ENCODE results near the gene RETREG3.
"Not testable (repeated sequence)": the region's sequence is repeated elsewhere in the genome, so short reads cannot be mapped to it uniquely, and the experiment has no call there.

The RETREG3 gene, protein sequence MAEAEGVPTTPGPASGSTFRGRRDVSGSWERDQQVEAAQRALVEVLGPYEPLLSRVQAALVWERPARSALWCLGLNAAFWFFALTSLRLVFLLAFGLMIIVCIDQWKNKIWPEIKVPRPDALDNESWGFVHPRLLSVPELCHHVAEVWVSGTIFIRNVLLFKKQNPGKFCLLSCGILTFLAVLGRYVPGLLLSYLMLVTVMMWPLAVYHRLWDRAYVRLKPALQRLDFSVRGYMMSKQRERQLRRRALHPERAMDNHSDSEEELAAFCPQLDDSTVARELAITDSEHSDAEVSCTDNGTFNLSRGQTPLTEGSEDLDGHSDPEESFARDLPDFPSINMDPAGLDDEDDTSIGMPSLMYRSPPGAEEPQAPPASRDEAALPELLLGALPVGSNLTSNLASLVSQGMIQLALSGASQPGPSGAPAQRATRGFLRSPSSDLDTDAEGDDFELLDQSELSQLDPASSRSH

DNA sequence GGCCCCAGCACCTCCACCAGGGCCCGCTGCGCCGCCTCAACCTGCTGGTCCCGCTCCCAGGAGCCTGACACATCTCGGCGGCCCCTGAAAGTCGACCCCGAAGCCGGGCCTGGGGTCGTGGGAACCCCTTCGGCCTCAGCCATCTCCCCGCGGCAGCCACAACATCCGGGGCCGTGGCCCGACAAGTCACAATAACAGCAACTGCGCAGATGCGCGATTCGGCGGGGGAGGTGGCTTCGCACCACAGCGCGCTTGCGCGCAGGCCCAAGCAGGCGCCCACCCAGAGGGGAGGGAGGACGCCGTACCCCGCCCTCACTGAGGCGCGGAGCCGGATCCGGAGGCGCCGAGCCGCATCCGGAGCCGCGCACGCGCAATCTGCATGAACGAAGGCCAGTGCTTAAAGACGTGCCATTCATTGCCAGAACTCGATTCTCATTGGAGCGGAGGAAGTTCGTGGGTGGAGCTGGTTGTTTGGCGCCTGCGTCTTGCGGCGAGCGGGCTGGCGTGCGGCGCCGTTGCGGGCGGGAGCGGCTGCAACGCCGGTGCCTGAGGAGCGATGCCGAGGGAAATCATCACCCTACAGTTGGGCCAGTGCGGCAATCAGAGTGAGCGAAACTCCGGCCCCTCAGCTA lies at the start of gene RETREG3, which contains the start of gene TUBG1:
RETREG3 (minus strand) TSS at position 193 of the 632 bp plus-strand sequence; CDS start at position 143, 50 bp downstream.
TUBG1 (plus strand) TSS at position 502 of the 632 bp plus-strand sequence; CDS start at position 557, 55 bp downstream.
- peak; percentile 97 for DNase-seq

GRCh38 chr17:42657824-42658588 lies 48.8 kb upstream of the RETREG3 start:
- no peak for DNase-seq

DNA sequence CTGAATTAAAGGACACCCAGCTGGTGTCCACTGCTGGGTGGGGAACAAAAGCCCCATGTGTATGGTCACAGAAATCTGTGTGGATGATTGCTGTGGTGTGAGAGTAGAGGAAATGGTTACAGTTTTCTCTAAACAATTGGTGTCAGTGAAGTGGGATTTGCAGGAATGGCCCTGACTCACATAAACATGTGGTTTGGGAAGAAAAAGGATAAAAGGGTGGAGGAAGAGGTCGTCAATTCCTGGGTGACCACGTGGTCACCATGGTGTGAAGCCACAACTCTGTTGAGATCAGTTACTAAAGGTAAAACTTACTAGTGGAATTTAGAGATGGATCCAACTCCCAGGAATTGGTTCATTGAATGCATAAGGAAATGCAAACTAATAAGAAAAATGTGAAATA lies 46.4 kb upstream of the RETREG3 start:
- no peak for DNase-seq

- no peak for DNase-seq
These were observed 44.3 kb upstream of the RETREG3 start for GRCh38 chr17:42653179-42654124.

DNA sequence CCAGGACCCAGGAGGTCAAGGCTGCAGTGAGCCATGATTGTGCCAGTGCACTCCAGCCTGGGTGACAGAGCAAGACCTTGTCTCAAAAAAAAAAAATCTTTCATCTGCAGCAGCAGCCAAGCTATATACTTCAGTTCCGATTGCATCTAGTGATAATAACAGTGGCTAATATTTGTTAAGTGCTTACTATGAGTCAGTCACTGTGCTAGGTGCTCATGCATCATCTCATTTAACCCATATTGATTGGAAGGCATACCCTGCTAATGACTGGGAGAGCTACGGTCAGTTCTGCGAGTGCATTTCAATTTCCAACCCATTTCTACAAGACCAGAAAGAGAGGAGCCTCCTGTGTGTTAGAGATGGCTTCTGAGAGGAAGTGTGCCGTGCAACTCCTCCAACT lies 42.2 kb upstream of the RETREG3 start:
- DNase-seq, result no peak

DNA sequence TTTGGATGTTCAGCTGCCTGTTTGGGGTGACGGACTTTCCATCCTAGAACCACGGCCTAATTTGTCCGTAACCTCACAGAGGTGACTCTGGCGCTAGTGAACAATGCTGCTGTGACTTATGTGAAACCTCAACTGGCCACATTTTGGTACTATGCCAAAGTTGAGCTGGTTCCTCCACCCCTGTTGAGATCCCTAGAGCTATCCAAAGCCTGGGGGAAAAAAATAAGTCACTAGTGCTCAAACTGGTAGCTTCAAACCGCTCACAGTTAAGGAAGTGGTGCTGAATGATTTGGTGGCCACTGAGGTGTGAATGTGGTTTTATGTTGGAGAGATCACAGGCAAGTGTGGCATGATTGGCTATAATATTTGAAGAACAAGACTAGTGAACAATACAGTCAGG lies 38.6 kb upstream of the RETREG3 start:
- no peak for DNase-seq

DNA sequence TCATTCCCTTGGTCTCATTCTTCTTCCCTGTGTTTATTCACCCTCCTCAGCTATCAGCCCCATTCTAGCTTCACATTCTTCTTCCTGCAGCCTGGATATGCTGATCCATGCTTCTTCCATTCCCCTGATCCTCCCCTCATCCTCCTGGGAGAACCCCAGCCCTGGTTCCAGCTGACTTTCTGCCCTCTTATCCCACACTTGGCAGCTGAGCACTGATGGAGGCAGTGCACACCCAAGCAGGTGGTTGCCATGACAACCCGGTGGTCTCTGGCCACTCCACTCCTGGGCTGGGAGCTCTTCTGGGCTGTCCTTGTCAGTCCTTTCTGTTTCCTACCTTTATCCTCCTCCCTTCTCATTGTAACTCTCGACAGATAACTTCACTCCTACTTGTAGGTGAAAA lies 33.2 kb upstream of the RETREG3 start:
- DNase-seq, result peak; percentile 47

DNA sequence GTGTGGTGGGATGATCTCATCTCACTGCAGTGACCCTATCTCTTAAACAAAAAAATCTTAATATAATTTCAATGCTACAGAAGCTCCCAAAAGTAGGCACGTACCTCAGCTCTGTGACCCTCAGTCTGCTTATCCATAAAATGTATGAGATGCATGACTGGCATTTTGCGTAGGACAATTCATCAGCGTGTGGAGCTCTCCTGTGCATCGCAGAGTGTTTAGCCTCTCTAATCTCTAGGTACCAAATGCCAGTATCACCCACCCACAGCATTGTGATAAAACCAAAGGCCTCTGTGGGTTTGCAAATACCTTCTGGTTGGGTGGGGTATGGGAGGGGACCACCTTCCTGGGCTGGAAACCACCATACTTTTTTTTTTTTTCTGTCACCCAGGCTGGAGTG lies 30.9 kb upstream of the RETREG3 start:
- no peak for DNase-seq

- DNase-seq, result no peak
These were observed 30.4 kb upstream of the RETREG3 start for GRCh38 chr17:42639525-42640113.

GRCh38 chr17:42632949-42633444 lies 23.8 kb upstream of the RETREG3 start:
- no peak for DNase-seq

DNA sequence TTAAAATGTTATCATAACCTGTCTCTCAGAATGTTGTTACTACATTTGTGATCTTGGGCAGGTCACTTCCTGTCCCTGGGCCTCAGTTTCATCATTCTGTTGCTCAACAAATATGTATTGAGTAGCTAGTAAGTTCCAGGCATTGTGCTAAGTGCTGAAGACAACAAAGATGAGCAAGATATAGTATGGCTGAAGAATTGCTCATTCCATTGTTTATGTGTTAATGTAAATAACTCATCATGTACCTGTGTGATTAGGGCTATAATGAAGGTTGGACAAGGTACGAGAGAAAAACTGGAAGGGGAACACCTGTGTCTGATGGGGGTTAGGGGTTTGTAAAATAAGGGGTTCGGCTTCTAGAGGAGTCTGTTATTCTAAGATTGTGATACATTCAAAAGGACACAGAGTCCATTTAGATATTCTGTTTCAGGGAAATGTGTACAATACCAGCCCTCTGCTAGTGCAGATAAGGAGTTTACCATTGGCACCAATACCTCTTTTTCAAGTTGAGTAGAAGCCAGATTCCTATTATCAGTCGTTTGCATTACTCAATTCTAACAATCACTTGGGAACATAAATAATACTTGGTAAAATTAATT lies 20.3 kb upstream of the RETREG3 start:
- no peak for DNase-seq

DNA sequence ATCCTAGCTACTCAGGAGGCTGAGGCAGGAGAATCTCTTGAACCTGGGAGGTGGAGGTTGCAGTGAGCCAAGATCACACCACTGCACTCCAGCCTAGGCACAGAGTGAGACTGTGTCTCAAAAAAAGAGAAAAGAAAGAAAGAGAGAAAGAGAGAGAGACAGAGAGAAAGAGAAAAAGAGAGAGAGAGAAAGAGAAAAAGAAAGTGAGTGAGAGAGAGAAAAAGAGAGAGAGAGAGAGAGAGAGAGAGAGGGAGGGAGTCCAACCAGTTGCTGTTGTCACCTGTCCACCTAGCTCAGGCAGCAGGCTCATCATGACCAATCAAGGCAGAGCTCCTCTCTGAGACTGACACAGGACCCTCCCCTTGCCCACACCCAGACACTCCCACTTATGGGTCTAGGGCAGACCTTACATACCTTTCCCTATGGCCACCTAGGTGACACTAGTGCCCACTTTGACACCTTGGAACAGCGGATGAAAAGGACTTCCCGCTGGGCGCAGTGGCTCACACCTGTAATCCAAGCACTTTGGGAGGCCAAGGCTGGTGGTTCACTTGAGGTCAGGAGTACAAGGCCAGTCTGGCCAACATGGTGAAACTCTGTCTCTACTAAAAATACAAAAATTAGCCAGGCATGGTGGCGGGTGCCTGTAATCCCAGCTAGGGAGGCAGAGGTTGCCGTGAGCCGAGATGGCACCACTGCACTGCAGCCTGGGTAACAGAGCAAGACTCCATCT lies 18.0 kb upstream of the RETREG3 start:
- DNase-seq, result not testable (repeated sequence)

- no peak for DNase-seq
These were observed 14.8 kb upstream of the RETREG3 start for GRCh38 chr17:42623732-42624596.

DNA sequence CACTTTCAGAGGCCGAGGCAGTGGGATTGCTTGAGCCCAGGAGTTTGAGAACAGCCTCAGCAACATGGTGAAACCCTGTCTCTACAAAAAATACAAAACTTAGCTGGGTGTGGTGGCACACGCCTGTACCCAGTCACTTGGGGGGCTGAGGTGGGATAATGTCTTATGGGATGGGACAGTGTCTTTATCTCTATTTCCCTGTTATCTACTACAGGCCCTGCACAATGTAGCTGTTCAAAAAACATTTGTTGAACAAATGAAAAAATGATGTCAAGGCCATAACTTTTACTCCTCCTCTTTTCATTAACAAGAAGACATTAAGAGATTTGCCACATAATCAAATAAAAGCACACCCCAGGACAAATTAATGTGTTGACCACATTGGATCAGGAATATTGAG lies 14.1 kb upstream of the RETREG3 start:
- DNase-seq, result no peak

DNA sequence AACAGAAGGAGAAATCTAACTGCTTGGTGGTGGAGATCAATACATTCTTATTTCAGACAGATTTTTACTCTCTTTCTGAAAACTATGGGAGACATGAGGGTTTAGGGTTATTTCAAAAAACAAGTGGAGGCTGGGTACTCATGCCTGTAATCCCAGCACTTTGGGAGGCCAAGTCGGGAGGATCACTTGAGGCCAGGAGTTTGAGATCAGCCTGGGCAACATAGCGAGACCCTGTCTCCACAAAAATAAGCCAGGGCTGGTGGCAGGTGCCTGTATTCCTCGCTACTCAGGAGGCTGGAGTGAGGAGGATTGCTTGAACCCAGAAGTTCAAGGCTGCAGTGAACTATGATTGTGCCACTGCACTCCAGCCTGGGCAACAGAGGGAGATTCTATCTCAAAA lies 12.8 kb upstream of the RETREG3 start:
- DNase-seq, result not testable (repeated sequence)

GRCh38 chr17:42618442-42619150 lies 9.4 kb upstream of the RETREG3 start:
- peak; percentile 66 for DNase-seq

- DNase-seq, result peak; percentile 45
These were observed 8.8 kb upstream of the RETREG3 start for GRCh38 chr17:42617956-42618431.

- DNase-seq, result no peak
These were observed 4.6 kb upstream of the RETREG3 start for GRCh38 chr17:42613699-42614295.
